ENCODE measurements around the gene SYCN.

GRCh38 chr19:39167461-39168257 is 36.4 kb downstream of the SYCN start:
- TF ChIP-seq, protein P1, sequence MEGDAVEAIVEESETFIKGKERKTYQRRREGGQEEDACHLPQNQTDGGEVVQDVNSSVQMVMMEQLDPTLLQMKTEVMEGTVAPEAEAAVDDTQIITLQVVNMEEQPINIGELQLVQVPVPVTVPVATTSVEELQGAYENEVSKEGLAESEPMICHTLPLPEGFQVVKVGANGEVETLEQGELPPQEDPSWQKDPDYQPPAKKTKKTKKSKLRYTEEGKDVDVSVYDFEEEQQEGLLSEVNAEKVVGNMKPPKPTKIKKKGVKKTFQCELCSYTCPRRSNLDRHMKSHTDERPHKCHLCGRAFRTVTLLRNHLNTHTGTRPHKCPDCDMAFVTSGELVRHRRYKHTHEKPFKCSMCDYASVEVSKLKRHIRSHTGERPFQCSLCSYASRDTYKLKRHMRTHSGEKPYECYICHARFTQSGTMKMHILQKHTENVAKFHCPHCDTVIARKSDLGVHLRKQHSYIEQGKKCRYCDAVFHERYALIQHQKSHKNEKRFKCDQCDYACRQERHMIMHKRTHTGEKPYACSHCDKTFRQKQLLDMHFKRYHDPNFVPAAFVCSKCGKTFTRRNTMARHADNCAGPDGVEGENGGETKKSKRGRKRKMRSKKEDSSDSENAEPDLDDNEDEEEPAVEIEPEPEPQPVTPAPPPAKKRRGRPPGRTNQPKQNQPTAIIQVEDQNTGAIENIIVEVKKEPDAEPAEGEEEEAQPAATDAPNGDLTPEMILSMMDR (IDR thresholded peaks at IDR 0.05): no peak
- no peak for TF ChIP-seq POLR2A (IDR thresholded peaks at IDR 0.05)

Measured in tibial nerve (tissue), 3 donors.